AG09319 (cell line): ENCODE data around the gene CLASP1.

Experiments used
- DNase-seq: peaks from one replicate; pipeline ENCODE4 v3.0.0-alpha.2; 2010; ENCODE audit warnings: low read depth; ENCODE audit errors: extremely low read depth
- CTCF ChIP-seq: IDR thresholded peaks from 2 replicates; pipeline ENCODE4 v1.5.1; 2011; ENCODE audit warnings: low read depth, mild to moderate bottlenecking, inconsistent platforms, low read length, moderate library complexity

The CLASP1 gene

GRCh38 chr2:121287956-121288355 lies 361.3 kb downstream of the CLASP1 start:
- TF ChIP-seq CTCF = no peak
- DNase-seq = no peak
